Neural crest cell (in vitro differentiated cells): ENCODE results near the gene ATP6V1C2. TPM values are rescaled to one million over a fixed set of nuclear protein-coding genes. Genes with fewer than 3 reads are reported as not detected.
A peak's percentile ranks its signal among the peaks of the same experiment; 100 is the strongest.

ENCODE experiments used
- DNase-seq: peaks from one replicate; pipeline ENCODE4 v3.0.0; 2021; ENCODE audit warnings: low read depth, mixed read lengths, low spot score
- H3K27ac Mint-ChIP-seq: one replicate; pipeline ENCODE4 v1.8.0; 2021; ENCODE audit warnings: mild to moderate bottlenecking, mixed read lengths; ENCODE audit not compliant: unreplicated experiment
- H3K27me3 Mint-ChIP-seq: 2 replicates; pipeline ENCODE4 v1.8.0; 2021; ENCODE audit warnings: low read depth, mild to moderate bottlenecking, mixed read lengths
- H3K36me3 Mint-ChIP-seq: 2 replicates; pipeline ENCODE4 v1.8.0; 2021; ENCODE audit warnings: low read depth, mild to moderate bottlenecking, mixed read lengths
- H3K4me1 Mint-ChIP-seq: 2 replicates; pipeline ENCODE4 v1.8.0; 2021; ENCODE audit warnings: mixed read lengths
- H3K4me3 Mint-ChIP-seq: one replicate; pipeline ENCODE4 v1.8.0; 2021; ENCODE audit warnings: mild to moderate bottlenecking, mixed read lengths
- H3K9me3 Mint-ChIP-seq: 2 replicates; pipeline ENCODE4 v1.8.0; 2021; ENCODE audit warnings: mixed read lengths
- CTCF ChIP-seq: fragments of 200-600 bp; sonication (generic); conservative IDR thresholded peaks from 2 replicates; pipeline ENCODE4 v1.5.0; 2021; ENCODE audit warnings: antibody characterized with exemption, mild to moderate bottlenecking
- long read RNA-seq: library from polyadenylated mRNA; unstranded; transcript quantifications from one replicate; pipeline ENCODE4 v2.0.0, GENCODE V29; 2020
- total RNA-seq: library from RNA; stranded (reverse); gene quantifications from 2 replicates; pipeline ENCODE4 v1.2.1, GENCODE V29; 2021

ATP6V1C2 gene
- 0.14 TPM in 1 of 2 replicates, not detected in the other for total RNA-seq
- long read RNA-seq = 0 reads

- no peak for TF ChIP-seq CTCF
- Mint-ChIP-seq H3K4me1 (no peaks in the 10 kb centered on the region), H3K9me3 (no peaks in the 10 kb centered on the region), H3K27ac (no peak within 1 kb of the TSS), H3K4me3 (peak within 1 kb of the TSS; percentile 75), H3K36me3 (no peaks in the 10 kb centered on the region), H3K27me3 (peaks cover 93% of the 10 kb centered on the region)
- peak; percentile 51 for DNase-seq
Measured at GRCh38 chr2:10721396-10722251, at the start of gene ATP6V1C2. TSS of gene ATP6V1C2 (plus strand) at chr2:10721630. CDS start at chr2:10722850, 1,220 bp downstream.

GRCh38 chr2:10675131-10675530, 46.3 kb upstream of the ATP6V1C2 start:
- no peak overlapping the region for H3K27ac Mint-ChIP-seq

GRCh38 chr2:10678225-10678624, 43.2 kb upstream of the ATP6V1C2 start:
- Mint-ChIP-seq H3K9me3 (no peaks in the 10 kb centered on the region), H3K27me3 (no peaks in the 10 kb centered on the region), H3K27ac (no peak overlapping the region), H3K4me1 (no peaks in the 10 kb centered on the region), H3K36me3 (no peaks in the 10 kb centered on the region), H3K4me3 (no peak overlapping the region)
- DNase-seq = no peak
- TF ChIP-seq CTCF = peak; percentile 57

More at GRCh38 chr2:10675131-10675530, 46.3 kb upstream of the ATP6V1C2 start:
- no peak for DNase-seq
- Mint-ChIP-seq H3K4me1 (no peaks in the 10 kb centered on the region), H3K36me3 (no peaks in the 10 kb centered on the region), H3K4me3 (no peak overlapping the region), H3K9me3 (no peaks in the 10 kb centered on the region), H3K27me3 (no peaks in the 10 kb centered on the region)
- no peak for TF ChIP-seq CTCF

GRCh38 chr2:10680214-10680613, 41.2 kb upstream of the ATP6V1C2 start:
- Mint-ChIP-seq H3K36me3 (no peaks in the 10 kb centered on the region), H3K9me3 (no peaks in the 10 kb centered on the region), H3K4me3 (no peak overlapping the region), H3K27ac (no peak overlapping the region), H3K27me3 (no peaks in the 10 kb centered on the region), H3K4me1 (no peaks in the 10 kb centered on the region)
- TF ChIP-seq CTCF = no peak
- DNase-seq = no peak

- Mint-ChIP-seq H3K4me3 (no peak overlapping the region), H3K9me3 (no peaks in the 10 kb centered on the region), H3K27ac (no peak overlapping the region), H3K36me3 (no peaks in the 10 kb centered on the region), H3K4me1 (no peaks in the 10 kb centered on the region), H3K27me3 (no peaks in the 10 kb centered on the region)
- DNase-seq = no peak
- TF ChIP-seq CTCF = no peak
Measured at GRCh38 chr2:10680957-10681356, 40.5 kb upstream of the ATP6V1C2 start.
